Stimulated activated effector memory CD8-positive, alpha-beta T cell treated with anti-CD3 and anti-CD28 coated beads, Interleukin-12 subunit alpha, Interleukin-12 subunit beta, amount 100 ng/mL, for 72 hours (primary cell): ENCODE data around the gene AURKB.
A peak's percentile ranks its signal among the peaks of the same experiment; 100 is the strongest.

Experiments
- ATAC-seq: fragments of 150-1000 bp; cut with Tn5 transposase; 2 replicates; pipeline ENCODE4 v1.10.0; 2021
- DNase-seq, 2 donors: peaks; one replicate each; pipeline ENCODE4 v3.0.0; 2021 to 2022; ENCODE audit warnings: low spot score in 2 of 2
- H3K27ac Mint-ChIP-seq: one replicate; pipeline ENCODE4 v1.8.0; 2022; ENCODE audit warnings: mild to moderate bottlenecking, mixed read lengths
- H3K36me3 Mint-ChIP-seq: one replicate; pipeline ENCODE4 v1.8.0; 2022; ENCODE audit warnings: mild to moderate bottlenecking, mixed read lengths
- H3K4me1 Mint-ChIP-seq: one replicate; pipeline ENCODE4 v1.8.0; 2022; ENCODE audit warnings: mixed read lengths
- H3K4me3 Mint-ChIP-seq: one replicate; pipeline ENCODE4 v1.8.0; 2022; ENCODE audit warnings: mild to moderate bottlenecking, mixed read lengths
- H3K9me3 Mint-ChIP-seq: one replicate; pipeline ENCODE4 v1.8.0; 2022; ENCODE audit warnings: mixed read lengths

AURKB gene

DNA sequence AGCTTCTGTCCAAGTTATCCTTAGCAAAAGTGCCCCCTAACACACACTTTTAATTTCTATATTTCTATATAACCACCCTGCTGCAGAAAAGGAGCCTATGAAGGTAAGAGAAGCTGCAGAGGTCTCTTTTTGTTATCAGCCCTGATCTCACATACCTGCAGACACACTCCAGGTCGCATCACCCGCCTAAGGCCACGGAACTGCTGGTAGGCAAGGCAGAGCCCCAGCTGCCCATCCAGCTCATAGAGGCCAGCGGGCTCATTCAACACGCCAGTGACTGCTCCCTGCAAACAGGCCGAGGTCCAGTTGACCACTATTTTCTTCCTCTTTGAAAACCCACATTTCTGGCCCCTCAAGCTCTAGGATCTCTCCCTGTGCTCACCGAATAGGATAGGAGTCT, 25.3 kb upstream of the AURKB start:
- H3K9me3 Mint-ChIP-seq, result no peaks in the 10 kb centered on the region
- DNase-seq (no peak), ATAC-seq (no peak)
- H3K27ac Mint-ChIP-seq, result peak overlapping the region; percentile 9
- H3K4me3 Mint-ChIP-seq, result no peak overlapping the region
- H3K4me1 Mint-ChIP-seq, result peaks cover 24% of the 10 kb centered on the region
- peaks cover 100% of the 10 kb centered on the region for H3K36me3 Mint-ChIP-seq

DNA sequence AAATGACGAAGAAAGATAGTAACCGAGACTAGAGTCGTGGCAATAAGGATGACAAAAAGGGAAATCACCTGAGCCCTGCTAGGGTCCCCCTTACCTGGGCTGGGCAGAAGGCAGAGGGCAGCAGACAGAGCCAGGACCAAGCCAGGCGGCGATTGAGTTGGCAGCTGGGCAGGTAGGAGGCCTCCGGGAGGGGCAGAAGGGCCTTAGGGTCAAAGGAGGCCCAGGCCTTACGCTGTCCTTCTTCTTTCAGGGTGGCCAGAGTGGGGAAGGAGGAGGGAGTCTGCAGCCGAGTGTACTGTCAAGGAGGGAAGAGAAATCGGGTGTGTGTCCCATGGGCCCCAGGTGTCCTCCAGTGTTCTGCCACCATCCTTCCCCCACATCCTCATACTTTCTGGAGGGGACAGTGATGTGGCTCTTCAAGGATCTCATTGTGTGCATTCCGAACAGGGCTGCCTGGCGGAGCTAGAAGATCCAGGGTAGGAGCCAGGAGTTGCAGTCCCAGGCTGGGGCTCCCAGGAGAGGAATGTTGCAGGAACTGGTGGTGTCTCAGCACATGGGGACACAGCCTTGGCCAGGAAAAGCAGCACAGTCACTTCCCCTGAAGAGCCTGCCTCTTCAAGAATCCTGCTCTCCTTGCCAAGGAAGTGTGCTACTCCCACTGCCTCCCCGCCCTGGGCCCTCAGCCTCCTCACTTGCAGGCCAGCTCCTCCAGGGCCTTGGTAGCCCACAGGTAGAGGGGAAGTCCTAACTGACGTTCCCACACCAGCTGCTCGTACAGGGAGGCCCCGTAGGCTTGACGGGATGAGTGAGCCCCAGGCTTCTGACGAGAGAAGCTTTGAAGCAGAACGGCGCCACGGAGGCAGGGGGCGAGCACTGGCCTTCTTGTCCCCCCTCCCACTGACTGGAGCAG, 24.2 kb upstream of the AURKB start:
- peak overlapping the region; percentile 84 for H3K27ac Mint-ChIP-seq

DNA sequence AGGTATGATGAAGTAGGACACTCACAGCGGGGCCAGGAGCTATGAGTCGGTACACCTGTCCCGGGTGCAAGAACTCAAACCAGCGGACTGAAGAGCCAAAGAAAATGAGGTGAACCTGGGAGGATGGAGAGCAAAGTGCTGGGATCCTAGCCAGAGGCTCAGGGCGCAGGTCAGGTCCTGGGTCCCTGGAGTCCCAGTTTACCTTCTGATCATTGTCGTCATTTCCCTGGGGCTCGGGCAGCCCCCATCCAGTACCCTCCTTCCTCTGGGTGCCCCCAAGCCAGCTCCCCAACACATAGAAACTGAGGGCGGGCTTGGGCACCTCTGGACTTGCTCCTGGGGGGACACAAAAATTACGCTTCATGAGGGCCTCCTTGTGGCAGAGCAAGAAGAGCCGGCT, 21.3 kb upstream of the AURKB start:
- DNase-seq (no peak), ATAC-seq (no peak)
- Mint-ChIP-seq H3K4me3 (no peak overlapping the region), H3K36me3 (peaks cover 100% of the 10 kb centered on the region), H3K9me3 (no peaks in the 10 kb centered on the region), H3K4me1 (peaks cover 25% of the 10 kb centered on the region), H3K27ac (no peak overlapping the region)

More for the DNA sequence above, 24.2 kb upstream of the AURKB start:
- ATAC-seq (no peak), DNase-seq (no peak)
- Mint-ChIP-seq H3K4me3 (no peak overlapping the region), H3K4me1 (peaks cover 24% of the 10 kb centered on the region), H3K9me3 (no peaks in the 10 kb centered on the region), H3K36me3 (peaks cover 100% of the 10 kb centered on the region)

DNA sequence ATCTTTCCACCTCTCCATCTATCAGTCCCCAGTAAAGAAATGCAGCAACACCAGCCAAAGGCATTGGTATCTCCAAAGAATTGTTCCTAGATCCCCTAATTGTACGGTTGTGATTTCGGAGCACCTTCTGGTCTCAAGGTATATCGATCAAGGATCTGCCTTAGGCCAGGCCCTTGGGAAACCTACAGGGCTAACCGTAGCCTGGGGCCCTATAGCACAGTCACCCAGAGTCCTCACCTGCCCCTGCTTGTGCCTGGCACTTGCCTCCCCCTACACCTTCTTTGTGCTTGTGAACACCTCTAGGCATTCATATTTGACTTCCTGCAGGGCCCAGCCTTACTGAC, 16.8 kb upstream of the AURKB start:
- H3K27ac Mint-ChIP-seq, result peak overlapping the region; percentile 93
- peaks cover 92% of the 10 kb centered on the region for H3K36me3 Mint-ChIP-seq
- ATAC-seq, result no peak
- H3K4me3 Mint-ChIP-seq, result peak overlapping the region; percentile 52
- peak in 1 of 2 donors; percentile 62 for DNase-seq
- H3K9me3 Mint-ChIP-seq, result no peaks in the 10 kb centered on the region
- H3K4me1 Mint-ChIP-seq, result peaks cover 45% of the 10 kb centered on the region

DNA sequence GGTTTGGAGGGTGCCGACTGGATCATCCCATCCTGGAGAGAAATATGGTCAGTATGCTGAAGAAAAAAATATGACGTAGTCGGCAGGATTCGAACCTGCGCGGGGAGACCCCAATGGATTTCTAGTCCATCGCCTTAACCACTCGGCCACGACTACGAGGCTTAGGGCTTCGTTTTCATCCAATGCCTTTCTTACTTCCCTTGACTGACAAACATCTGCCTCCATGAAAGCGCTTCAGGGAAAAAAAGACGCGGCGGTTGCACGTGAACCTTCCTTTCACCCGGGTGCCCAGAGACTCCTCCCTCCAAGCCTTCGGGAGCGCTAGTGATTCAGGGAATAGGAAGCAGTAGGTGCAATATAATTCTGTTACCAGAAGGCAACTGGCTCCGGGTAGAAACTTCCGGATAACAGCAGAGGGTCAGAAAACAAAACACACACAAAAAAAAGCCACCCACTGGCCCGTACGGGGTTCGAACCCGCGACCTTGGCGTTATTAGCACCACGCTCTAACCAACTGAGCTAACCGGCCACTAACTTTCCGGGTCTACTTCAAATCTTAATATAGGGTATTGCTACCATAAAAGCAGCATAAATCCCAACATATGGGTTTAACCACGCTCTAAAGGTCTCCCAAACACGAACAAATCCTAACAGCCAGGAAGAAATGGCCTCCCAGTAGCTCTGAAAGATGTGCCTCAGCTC, 16.3 kb upstream of the AURKB start:
- peaks cover 50% of the 10 kb centered on the region for H3K4me1 Mint-ChIP-seq
- DNase-seq (peak; percentile 15 to 86), ATAC-seq (no peak)
- peaks cover 92% of the 10 kb centered on the region for H3K36me3 Mint-ChIP-seq
- peak overlapping the region; percentile 93 for H3K27ac Mint-ChIP-seq
- H3K4me3 Mint-ChIP-seq, result peak overlapping the region; percentile 52
- no peaks in the 10 kb centered on the region for H3K9me3 Mint-ChIP-seq

DNA sequence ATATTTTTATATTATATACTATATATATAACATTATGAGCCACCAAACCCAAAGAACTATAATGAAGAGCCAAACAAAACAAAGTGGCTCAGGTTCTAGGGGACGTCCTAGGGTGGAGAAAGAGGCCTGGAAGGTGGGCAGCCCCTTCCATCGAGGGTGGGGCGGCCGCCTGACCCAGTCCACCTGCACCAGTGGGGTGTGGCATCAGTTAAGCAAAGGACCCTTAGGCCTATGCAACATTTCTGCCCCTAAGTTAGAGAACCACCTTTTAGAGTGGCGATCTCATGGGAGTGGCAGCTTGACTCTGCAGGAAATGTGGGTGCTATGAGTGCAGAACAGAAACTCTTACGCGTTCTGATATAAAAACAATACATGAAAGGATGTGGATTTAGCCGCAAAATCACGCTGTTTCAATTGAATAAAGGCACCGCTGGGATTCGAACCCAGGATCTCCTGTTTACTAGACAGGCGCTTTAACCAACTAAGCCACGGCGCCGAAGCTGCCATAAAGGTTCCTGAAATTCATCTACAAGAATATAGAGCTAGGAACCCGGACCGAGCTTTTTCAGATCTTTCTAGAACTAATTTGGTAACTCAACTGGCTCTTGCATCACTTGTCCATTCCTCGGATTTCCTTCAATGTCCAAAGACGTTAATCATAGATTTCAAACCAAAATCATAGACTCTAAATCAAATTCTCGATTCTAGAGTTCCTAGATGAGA, 15.6 kb upstream of the AURKB start:
- Mint-ChIP-seq H3K36me3 (peaks cover 92% of the 10 kb centered on the region), H3K4me3 (peak overlapping the region; percentile 52), H3K27ac (peak overlapping the region; percentile 93), H3K9me3 (no peaks in the 10 kb centered on the region), H3K4me1 (peaks cover 57% of the 10 kb centered on the region)
- DNase-seq (peak; percentile 51 to 91), ATAC-seq (no peak)

DNA sequence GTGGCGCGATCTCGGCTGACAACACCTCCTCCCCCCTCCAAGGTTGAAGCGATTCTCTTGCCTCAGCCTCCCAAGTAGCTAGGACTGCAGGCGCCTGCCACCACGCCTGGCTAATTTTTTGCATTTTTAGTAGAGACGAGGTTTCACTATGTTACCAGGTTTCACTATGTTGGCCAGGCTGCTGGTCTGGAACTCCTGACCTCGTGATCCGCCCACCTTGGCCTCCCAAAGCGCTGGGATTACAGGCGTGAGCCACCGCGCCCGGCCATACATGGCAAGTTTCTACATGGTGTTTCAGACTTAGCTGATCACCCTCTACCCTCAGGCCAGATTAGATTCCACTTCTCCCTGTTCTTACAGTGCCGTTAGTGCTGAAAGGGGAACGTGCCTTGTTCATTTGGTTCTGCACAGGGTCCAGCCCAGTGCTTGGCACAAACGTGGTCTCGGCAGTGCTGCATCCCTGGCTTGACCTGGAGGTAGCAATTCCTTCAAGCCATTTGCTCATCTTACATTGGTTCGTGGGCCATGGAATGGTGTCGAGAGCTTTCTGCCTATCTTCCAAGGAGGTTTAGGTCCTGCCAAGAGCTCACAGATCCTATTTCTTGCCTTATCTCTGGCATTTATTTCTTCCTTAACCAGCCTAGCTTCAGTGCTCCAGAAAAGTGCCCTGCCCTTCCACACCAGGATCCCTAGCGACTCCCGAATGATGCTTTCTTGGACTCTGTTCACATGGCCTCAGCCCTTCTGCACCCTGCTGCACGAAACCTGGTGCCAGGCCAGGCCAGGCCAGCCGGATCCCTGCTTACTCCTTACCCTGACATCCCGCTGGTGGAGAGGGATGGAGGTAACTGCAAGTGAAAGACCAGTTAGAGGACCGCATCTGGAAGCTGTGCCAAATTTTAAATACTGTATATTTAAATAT, 14.8 kb upstream of the AURKB start:
- Mint-ChIP-seq H3K9me3 (no peaks in the 10 kb centered on the region), H3K27ac (peak overlapping the region; percentile 100), H3K4me3 (peak overlapping the region; percentile 95), H3K4me1 (peaks cover 63% of the 10 kb centered on the region), H3K36me3 (peaks cover 92% of the 10 kb centered on the region)
- DNase-seq (no peak), ATAC-seq (no peak)

DNA sequence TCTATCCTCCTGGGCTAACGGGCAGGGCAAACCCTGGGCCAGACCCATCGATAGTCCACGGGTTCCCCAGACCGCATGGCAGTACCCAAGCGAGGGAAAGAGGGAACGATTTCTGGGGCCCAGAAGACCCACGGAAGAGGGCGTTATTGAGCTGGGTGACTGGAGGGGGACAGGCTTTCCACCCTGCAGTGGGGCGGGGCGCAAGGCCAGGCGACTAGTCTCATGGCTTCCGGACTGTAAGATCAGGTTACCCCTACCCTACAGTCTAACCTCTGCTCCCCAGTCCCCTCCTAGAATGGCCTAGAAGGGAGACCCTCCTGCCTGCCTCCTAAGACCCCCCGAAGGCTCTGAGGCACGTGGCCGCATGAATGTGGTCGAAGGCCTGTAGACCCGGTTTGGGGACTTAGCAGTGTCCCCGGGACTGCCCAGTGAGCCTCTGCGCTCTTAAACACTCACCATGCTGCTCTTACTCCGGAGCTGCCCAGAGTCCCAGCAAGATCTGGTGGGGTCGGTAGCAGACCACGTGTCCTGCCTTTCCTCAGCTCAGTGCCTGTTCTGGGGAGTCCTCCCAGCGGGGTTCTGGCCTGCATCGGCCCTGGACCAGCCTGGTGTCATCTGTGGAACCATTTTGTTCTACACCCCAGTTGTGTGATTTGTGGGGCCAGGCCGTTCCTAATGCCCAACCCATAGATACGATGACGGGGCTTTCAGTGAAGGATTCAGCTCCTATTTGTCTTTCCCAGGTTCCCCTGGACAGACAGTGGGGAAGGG, 13.2 kb upstream of the AURKB start:
- Mint-ChIP-seq H3K27ac (peak overlapping the region; percentile 100), H3K4me3 (peak overlapping the region; percentile 95), H3K4me1 (peaks cover 68% of the 10 kb centered on the region), H3K36me3 (peaks cover 85% of the 10 kb centered on the region), H3K9me3 (no peaks in the 10 kb centered on the region)
- DNase-seq (peak; percentile 22 to 81), ATAC-seq (peak; percentile 6)

DNA sequence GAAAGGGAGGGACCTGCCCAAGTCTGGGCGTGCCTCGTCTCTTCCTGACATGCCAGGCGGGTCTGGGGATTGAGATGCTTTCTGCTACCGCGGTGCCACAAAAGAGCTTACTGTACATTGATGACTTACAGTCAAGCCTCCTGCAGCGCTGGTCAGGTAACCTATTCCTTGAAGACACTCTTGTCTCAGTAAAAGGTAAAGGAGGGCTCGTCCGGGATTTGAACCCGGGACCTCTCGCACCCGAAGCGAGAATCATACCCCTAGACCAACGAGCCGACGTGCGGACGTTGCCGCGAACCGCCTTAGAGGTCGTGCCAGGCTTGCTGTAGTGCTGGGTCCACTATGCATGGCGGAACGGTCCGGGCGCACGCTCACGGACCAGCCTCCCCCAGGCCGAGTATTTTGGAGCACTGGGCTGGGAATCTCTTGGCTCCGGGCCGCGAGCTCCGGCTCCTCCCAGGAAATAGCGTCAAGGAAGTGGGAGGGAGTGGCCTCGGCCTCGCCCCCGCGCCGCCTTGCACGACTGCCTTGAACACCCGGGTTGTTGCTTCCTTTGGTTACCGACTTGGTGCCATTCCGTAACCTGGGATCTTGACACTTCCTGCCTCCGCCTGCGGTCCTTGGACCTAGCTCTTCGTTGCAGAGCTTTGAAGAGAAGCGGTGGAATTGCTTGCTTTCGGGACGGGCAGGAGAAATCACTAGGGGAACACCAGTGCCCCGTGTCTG, 12.4 kb upstream of the AURKB start:
- H3K36me3 Mint-ChIP-seq, result peaks cover 77% of the 10 kb centered on the region
- peaks cover 67% of the 10 kb centered on the region for H3K4me1 Mint-ChIP-seq
- peak; percentile 63 for ATAC-seq

DNA sequence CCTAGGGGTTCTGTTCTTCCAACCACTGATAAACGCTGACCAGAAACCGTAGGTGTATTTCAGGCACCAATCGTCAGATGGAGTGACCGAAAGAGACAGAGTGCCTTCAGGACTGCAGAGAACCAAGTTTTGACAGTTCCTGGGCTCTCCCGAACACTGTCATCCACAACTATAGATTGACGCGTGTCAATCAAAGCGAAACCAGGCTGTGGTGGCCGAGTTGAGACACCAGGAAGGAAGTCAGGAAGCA, 11.9 kb upstream of the AURKB start:
- H3K4me3 Mint-ChIP-seq, result peak overlapping the region; percentile 95
- H3K4me1 Mint-ChIP-seq, result peaks cover 62% of the 10 kb centered on the region
- ATAC-seq, result peak; percentile 69
- DNase-seq, result no peak
- H3K36me3 Mint-ChIP-seq, result peaks cover 72% of the 10 kb centered on the region
- no peaks in the 10 kb centered on the region for H3K9me3 Mint-ChIP-seq
- peak overlapping the region; percentile 100 for H3K27ac Mint-ChIP-seq

More for the DNA sequence above, 12.4 kb upstream of the AURKB start:
- Mint-ChIP-seq H3K9me3 (no peaks in the 10 kb centered on the region), H3K4me3 (peak overlapping the region; percentile 95), H3K27ac (peak overlapping the region; percentile 100)
- DNase-seq, result peak; percentile 89 to 97

DNA sequence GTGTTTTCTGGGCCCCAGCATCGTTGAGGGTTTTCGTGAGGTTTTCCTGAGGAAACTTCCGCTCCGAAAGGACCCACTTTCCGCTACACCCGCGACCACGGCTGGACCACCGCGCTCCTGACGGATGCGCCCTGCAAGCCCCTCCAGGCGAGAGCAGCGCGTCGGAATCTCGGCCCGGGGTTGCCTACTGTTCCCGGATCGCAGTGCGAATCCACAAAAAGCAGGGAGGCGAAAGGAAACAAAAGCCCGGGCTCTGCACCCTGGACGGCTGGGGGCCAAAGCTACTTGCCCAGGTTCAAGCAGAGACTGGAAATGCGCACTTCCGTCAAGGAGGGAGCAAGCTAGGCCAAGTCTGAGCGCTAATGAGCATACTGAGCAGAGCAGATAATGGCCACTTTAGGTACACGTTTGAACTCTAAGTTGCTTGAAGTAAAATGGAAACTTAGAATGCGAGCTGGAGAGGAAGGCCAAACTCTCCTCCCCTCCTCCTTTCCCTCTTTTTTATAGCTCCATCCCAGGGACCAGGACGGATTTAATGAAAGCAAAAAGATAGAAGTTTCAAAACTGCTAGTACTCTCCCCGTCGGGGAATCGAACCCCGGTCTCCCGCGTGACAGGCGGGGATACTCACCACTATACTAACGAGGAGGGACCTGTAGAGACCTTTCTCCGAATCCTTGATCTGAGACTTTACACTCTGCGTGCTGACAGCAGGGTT, 11.4 kb upstream of the AURKB start:
- Mint-ChIP-seq H3K27ac (peak overlapping the region; percentile 100), H3K4me3 (peak overlapping the region; percentile 95), H3K9me3 (no peaks in the 10 kb centered on the region), H3K36me3 (peaks cover 68% of the 10 kb centered on the region), H3K4me1 (peaks cover 57% of the 10 kb centered on the region)
- DNase-seq, result peak; percentile 91 to 98
- peak; percentile 76 for ATAC-seq

DNA sequence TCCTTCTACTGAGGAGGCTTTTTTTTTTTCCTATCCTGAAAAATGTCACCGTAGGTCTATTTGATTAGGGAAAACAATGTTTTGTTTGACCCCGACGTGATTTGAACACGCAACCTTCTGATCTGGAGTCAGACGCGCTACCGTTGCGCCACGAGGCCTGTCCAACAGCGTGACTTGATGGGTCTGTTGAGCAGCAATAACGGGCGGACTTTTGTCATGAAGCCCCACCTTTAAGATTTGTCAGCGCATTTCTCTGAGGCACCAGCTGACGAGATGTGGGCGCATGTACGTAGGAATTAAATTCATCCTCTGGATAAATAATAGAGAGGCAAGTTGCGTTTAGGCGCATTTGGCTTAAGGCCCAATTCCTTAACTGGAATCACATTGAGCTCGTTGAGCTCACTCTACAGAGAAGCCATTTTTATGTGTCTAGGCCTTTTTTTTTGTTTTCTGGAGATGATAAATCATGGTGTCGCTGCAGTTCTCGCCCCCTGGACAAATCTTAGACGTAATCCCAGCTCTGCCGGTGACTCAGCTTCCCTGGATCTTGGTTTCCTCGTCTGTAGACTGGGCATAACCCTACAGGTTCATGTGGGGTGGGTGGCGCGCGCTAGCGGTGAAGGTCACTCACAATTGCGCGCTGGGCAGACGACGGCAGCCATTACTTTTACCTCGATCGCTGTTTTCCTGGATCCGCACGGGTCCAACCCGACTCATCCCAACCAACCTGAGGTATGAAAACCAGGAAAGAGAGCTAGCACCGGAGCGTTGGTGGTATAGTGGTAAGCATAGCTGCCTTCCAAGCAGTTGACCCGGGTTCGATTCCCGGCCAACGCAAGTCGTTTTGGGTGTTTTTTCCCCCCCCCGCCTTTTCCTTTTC, 10.6 kb upstream of the AURKB start:
- peak overlapping the region; percentile 100 for H3K27ac Mint-ChIP-seq
- H3K9me3 Mint-ChIP-seq, result no peaks in the 10 kb centered on the region
- H3K36me3 Mint-ChIP-seq, result peaks cover 60% of the 10 kb centered on the region
- peaks cover 49% of the 10 kb centered on the region for H3K4me1 Mint-ChIP-seq
- peak overlapping the region; percentile 95 for H3K4me3 Mint-ChIP-seq
- ATAC-seq, result peak; percentile 33
- peak; percentile 89 to 98 for DNase-seq
